GM23338 (cell line): Measurements from ENCODE around the gene ARHGEF38.

Experiments used
- CTCF ChIP-seq, 2 experiments: fragments of 200-600 bp in 1 of 2; sonication (generic) in 1 of 2; conservative IDR thresholded peaks; 2 replicates each; pipeline versions ENCODE4 v1.5.1 to v1.6.1; 2016 to 2017; ENCODE audit warnings: antibody characterized with exemption in 2 of 2, low read depth in 2 of 2, mild to moderate bottlenecking in 2 of 2, moderate library complexity in 1 of 2
- ETS1 ChIP-seq: IDR thresholded peaks from 2 replicates; pipeline ENCODE4 v1.6.1; 2016; ENCODE audit warnings: antibody characterized with exemption
- JUNB ChIP-seq: IDR thresholded peaks from one replicate; pipeline ENCODE4 v1.6.1; 2016; ENCODE audit warnings: antibody characterized with exemption; ENCODE audit not compliant: unreplicated experiment

DNA sequence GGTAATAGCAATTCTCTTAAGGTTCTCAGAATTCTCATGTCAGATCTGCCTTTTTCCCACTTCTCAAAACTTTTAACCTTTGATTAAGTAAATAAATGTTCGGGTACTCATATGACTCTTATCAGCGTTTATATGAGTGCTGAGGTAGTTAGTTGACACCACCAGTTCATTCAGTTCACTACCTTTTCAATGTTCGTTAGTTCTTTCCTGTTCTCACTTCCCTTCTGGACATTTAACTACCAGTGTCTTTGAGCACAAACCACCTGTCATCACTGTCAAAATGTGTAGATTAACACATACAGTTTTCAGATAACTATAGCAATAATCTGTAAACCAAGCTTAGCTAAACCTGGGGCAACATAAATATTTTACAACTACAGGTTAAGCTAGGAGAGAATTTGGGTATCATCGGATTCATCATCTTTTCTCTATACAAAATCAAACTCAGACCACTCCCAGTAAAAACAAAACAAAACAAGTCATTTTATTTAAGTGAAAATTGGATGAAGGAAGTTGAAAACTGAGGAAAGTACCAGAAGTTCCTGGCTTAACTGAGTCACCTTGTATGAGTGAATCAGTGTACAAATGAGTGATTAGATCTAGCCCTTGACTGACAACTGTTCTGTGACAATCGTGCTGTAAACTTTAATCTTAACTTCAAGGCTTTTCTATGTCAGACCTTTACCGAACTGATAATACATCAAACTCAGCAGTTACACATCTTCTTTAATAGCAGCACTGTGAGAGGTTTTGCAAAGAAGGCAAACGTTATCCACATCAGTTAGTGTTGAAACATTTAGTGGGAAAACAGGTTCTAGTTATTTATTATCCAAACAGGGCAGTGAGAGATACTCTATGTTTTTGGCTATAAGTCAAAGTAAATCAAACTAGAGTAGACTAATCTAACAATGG is 41.9 kb downstream of the ARHGEF38 start:
- no peak for TF ChIP-seq CTCF (conservative IDR thresholded peaks at IDR 0.05; ENCODE audit: low read depth in 2 of 2)
- no peak for TF ChIP-seq JUNB
- TF ChIP-seq ETS1: no peak
